ENCODE results near the gene SSR4.

- no peak for TF ChIP-seq CTCF (IDR thresholded peaks at IDR 0.05; ENCODE audit: poor library complexity)
- no peak for TF ChIP-seq EZH2 (IDR thresholded peaks at IDR 0.05; ENCODE audit: borderline replicate concordance)
- no peak for TF ChIP-seq EZH2phosphoT487 (IDR thresholded peaks at IDR 0.05; ENCODE audit: low read depth, severe bottlenecking, unreplicated experiment)
Observed at GRCh38 chrX:153776120-153776599, 18.3 kb upstream of the SSR4 start.

Data from hepatocyte (in vitro differentiated cells).